GM18499 (cell line): ENCODE measurements around the gene DGCR2.

ENCODE experiments used
- ATAC-seq: cut with Tn5 transposase; IDR thresholded peaks from one replicate; pipeline ENCODE4 v1.9.1; 2021; ENCODE audit warnings: moderate number of reproducible peaks; ENCODE audit not compliant: insufficient read depth, unreplicated experiment

Gene DGCR2

GRCh38 chr22:19128946-19129727 is 6.9 kb upstream of the DGCR2 start:
- no peak for ATAC-seq

GRCh38 chr22:19128009-19128401 is 5.8 kb upstream of the DGCR2 start:
- no peak for ATAC-seq

- no peak for ATAC-seq
Observed at GRCh38 chr22:19127329-19128008, 5.3 kb upstream of the DGCR2 start.

- ATAC-seq: no peak
Observed at GRCh38 chr22:19126309-19127273, 4.4 kb upstream of the DGCR2 start.

- ATAC-seq: no peak
Observed at GRCh38 chr22:19125474-19126308, 3.5 kb upstream of the DGCR2 start.

GRCh38 chr22:19125011-19125410 is 2.8 kb upstream of the DGCR2 start:
- ATAC-seq: no peak

GRCh38 chr22:19124377-19124776 is 2.2 kb upstream of the DGCR2 start:
- ATAC-seq: no peak

- no peak for ATAC-seq
Observed at GRCh38 chr22:19123936-19124335, 1.7 kb upstream of the DGCR2 start.

- no peak for ATAC-seq
Observed at GRCh38 chr22:19122752-19123492, 710 bp upstream of the DGCR2 start.

- no peak for ATAC-seq
Observed at GRCh38 chr22:19121631-19122142, 525 bp downstream of the DGCR2 start.

- no peak for ATAC-seq
Observed at GRCh38 chr22:19120829-19121630, 1.2 kb downstream of the DGCR2 start.

GRCh38 chr22:19119949-19120348 is 2.3 kb downstream of the DGCR2 start:
- ATAC-seq: no peak

GRCh38 chr22:19118329-19118880 is 3.8 kb downstream of the DGCR2 start:
- peak; percentile 42 for ATAC-seq

- no peak for ATAC-seq
Observed at GRCh38 chr22:19117111-19117512, 5.1 kb downstream of the DGCR2 start.

- no peak for ATAC-seq
Observed at GRCh38 chr22:19115628-19116027, 6.6 kb downstream of the DGCR2 start.

- no peak for ATAC-seq
Observed at GRCh38 chr22:19114984-19115552, 7.1 kb downstream of the DGCR2 start.

- no peak for ATAC-seq
Observed at GRCh38 chr22:19113429-19113828, 8.8 kb downstream of the DGCR2 start.

GRCh38 chr22:19111584-19111983 is 10.6 kb downstream of the DGCR2 start:
- no peak for ATAC-seq
